Heart right ventricle (tissue), 16 donors: Measurements from ENCODE around the gene MAST2. TPM values are rescaled to one million over a fixed set of nuclear protein-coding genes. Genes with fewer than 3 reads are reported as not detected.
"Not testable (repeated sequence)": the region's sequence is repeated elsewhere in the genome, so short reads cannot be mapped to it uniquely, and the experiment has no call there.

ENCODE experiments used
- ATAC-seq, 8 donors: fragments of 200-7000 bp; cut with Tn5 transposase; one replicate each; pipeline ENCODE4 v1.9.1; 2020; ENCODE audit warnings: mild to moderate bottlenecking in 8 of 8, moderate library complexity in 8 of 8, moderate number of reproducible peaks in 1 of 8
- DNase-seq, 2 donors: peaks; one replicate each; pipeline ENCODE4 v3.0.0-alpha.2; 2020
- H3K27ac ChIP-seq, 10 donors: fragments of 200-600 bp; sonication (generic) in 2 of 10; one replicate each; pipeline versions ENCODE4 v1.5.0 to v1.8.0; 2020 to 2022; ENCODE audit warnings: mild to moderate bottlenecking in 3 of 10
- H3K27me3 ChIP-seq, 7 donors: fragments of 200-600 bp; one replicate each; pipeline ENCODE4 v1.8.0; 2021 to 2022; ENCODE audit warnings: mild to moderate bottlenecking in 2 of 7
- H3K36me3 ChIP-seq, 9 donors: fragments of 200-600 bp; sonication (generic) in 1 of 9; one replicate each; pipeline versions ENCODE4 v1.5.0 to v1.8.0; 2020 to 2022; ENCODE audit warnings: mild to moderate bottlenecking in 2 of 9
- H3K4me1 ChIP-seq, 9 donors: fragments of 200-600 bp; sonication (generic) in 1 of 9; one replicate each; pipeline versions ENCODE4 v1.5.0 to v1.8.0; 2020 to 2022; ENCODE audit warnings: mild to moderate bottlenecking in 4 of 9
- H3K4me3 ChIP-seq, 10 donors: fragments of 200-600 bp; sonication (generic) in 2 of 10; one replicate each; pipeline versions ENCODE4 v1.5.0 to v1.8.0; 2020 to 2022; ENCODE audit warnings: mild to moderate bottlenecking in 7 of 10, moderate library complexity in 2 of 10
- H3K9me3 ChIP-seq, 11 donors: fragments of 200-600 bp in 10 of 11; sonication (generic) in 2 of 11; one replicate each; pipeline versions ENCODE4 v1.5.0 to v1.8.0; 2013 to 2022; ENCODE audit warnings: mild to moderate bottlenecking in 2 of 11, control low read depth in 1 of 11, moderate library complexity in 1 of 11
- CTCF ChIP-seq, 9 donors: fragments of 200-600 bp; sonication (generic) in 2 of 9; IDR thresholded peaks; one replicate each; pipeline versions ENCODE4 v1.5.0 to v1.8.0; 2021 to 2022; ENCODE audit warnings: antibody characterized with exemption in 9 of 9, mild to moderate bottlenecking in 5 of 9, moderate library complexity in 1 of 9
- WGBS, 2 donors: extraction: QIAGEN DNeasy Blood & Tissue Kit; methylation state at CpG; one replicate each; pipeline ENCODE4 v1.1.7; 2013; ENCODE audit warnings: inconsistent platforms in 1 of 2; 5-methylcytosine and 5-hydroxymethylcytosine counted together
- intact Hi-C, 10 donors: fragments of 100-400 bp; cut with DNase I; formaldehyde crosslinking; loops; one replicate each; pipeline versions ENCODE4 v1.11.1 to v1.14.2; 2022
- polyA plus RNA-seq, 2 donors: library from polyadenylated mRNA; stranded (reverse); fragments of 200-250 nt; gene quantifications; one replicate each; pipeline ENCODE4 v1.2.3, GENCODE V29; 2013
- total RNA-seq, 10 donors: library from RNA; stranded (reverse); fragmentation: NEBNext Ultra II Directional in 3 of 10; extraction: Animal tissue kit (Norgen Biotek cat#: 25700) in 3 of 10; gene quantifications; one replicate each; pipeline versions ENCODE4 v1.2.1 to v1.2.4, GENCODE V29; 2021 to 2023
- donor health status: Arrhythmogenic right ventricular cardiomyopathy.
- donor health status: ischemic (EF 13 %, LVEDD 7.1; RV severe dilation, severe dysfunction).
- donor health status: healthy with polysubstance abuse.
- donor health status: DM: no; HTN: yes; CAD: no.
- donor health status: DM: no; HTN: no; CAD: no.
- donor health status: ischemic (EF 25% LVEDD 6.9; RV normal size, moderate dysfunction).
- donor health status: ischemic (EF 25% LVEDD 5.7; RV mildly dilated, moderate dysfunction).
- donor health status: healthy.
- donor health status: DM: yes; HTN: yes; CAD: no.
- donor health status: Ischemic cardiomyopathy.
- donor health status: ischemic (EF 35%, LVEDD 5.7; RV mildly dilated, moderate dysfunction).
- donor health status: nonischemic (EF 11% LVEDD 7.7; RV severe dilation, severe dysfunction).
- donor health status: DM: yes; HTN: yes; CAD: no.
- donor health status: PGD.
- donor health status: ischemic (EF 29% LVEDD 5.4; RV normal size, mild dysfunction).
- donor health status: nonischemic (EF 23%, LVEDD 6.1; RV moderate dilation, normal function).

MAST2 gene
- total and polyA plus RNA-seq, 12 donors = 66.4 to 129 (median 83.2) TPM

GRCh38 chr1:45864167-45865106 lies 61.0 kb downstream of the MAST2 start:
- H3K27ac ChIP-seq = no peak overlapping the region
- no peak for DNase-seq
- H3K27me3 ChIP-seq = no peaks in the 10 kb centered on the region
- no peaks in the 10 kb centered on the region for H3K9me3 ChIP-seq
- H3K36me3 ChIP-seq = no peaks in the 10 kb centered on the region
- intact Hi-C loops = no loop called here
- H3K4me1 ChIP-seq = peaks cover 0 to 30% (median 20%) of the 10 kb centered on the region in 9 donors
- 40% methylated on average over 14 of the region's 14 CpGs for WGBS, 2 donors
- TF ChIP-seq CTCF (IDR thresholded peaks at IDR 0.05) = no peak
- ATAC-seq = no peak
- peak overlapping the region in 7 of 10 donors; percentile 5 to 40 (median 30) for H3K4me3 ChIP-seq

GRCh38 chr1:45867697-45868348 lies 64.4 kb downstream of the MAST2 start:
- Histone ChIP-seq H3K4me1 (peaks cover 0 to 28% (median 22%) of the 10 kb centered on the region in 9 donors), H3K36me3 (no peaks in the 10 kb centered on the region), H3K27ac (no peak overlapping the region), H3K27me3 (no peaks in the 10 kb centered on the region), H3K4me3 (no peak overlapping the region), H3K9me3 (no peaks in the 10 kb centered on the region)
- WGBS, 2 donors = 91 to 97% methylated on average over 2 of the region's 2 CpGs
- intact Hi-C loops = no loop called here
- no peak for TF ChIP-seq CTCF (IDR thresholded peaks at IDR 0.05)
- no peak for ATAC-seq
- no peak for DNase-seq

- Histone ChIP-seq H3K9me3 (no peaks in the 10 kb centered on the region), H3K36me3 (no peaks in the 10 kb centered on the region), H3K27me3 (no peaks in the 10 kb centered on the region), H3K4me1 (peaks cover 0 to 17% (median 13%) of the 10 kb centered on the region in 9 donors), H3K27ac (no peak overlapping the region), H3K4me3 (no peak overlapping the region)
- no peak for TF ChIP-seq CTCF (IDR thresholded peaks at IDR 0.05)
- intact Hi-C loops = no loop called here
- DNase-seq (no peak), ATAC-seq (no peak)
Observed at GRCh38 chr1:45868861-45869260, 65.4 kb downstream of the MAST2 start.

GRCh38 chr1:45870500-45870899 lies 67.1 kb downstream of the MAST2 start:
- H3K9me3 ChIP-seq = no peaks in the 10 kb centered on the region
- WGBS, 2 donors = 98% methylated on average over 6 of the region's 6 CpGs
- H3K36me3 ChIP-seq = no peaks in the 10 kb centered on the region
- no peak overlapping the region for H3K4me3 ChIP-seq
- ATAC-seq (no peak), DNase-seq (no peak)
- H3K4me1 ChIP-seq = peaks cover 0 to 9% (median 0%) of the 10 kb centered on the region in 9 donors
- no peaks in the 10 kb centered on the region for H3K27me3 ChIP-seq
- intact Hi-C loops = no loop called here
- no peak for TF ChIP-seq CTCF (IDR thresholded peaks at IDR 0.05)
- no peak overlapping the region for H3K27ac ChIP-seq

GRCh38 chr1:45872173-45872801 lies 68.9 kb downstream of the MAST2 start:
- intact Hi-C loops, H3K36me3 ChIP-seq, ATAC-seq, H3K27ac ChIP-seq, H3K4me1 ChIP-seq, DNase-seq, H3K4me3 ChIP-seq, H3K27me3 ChIP-seq, H3K9me3 ChIP-seq: not testable (repeated sequence)
- 93% methylated on average over 14 of the region's 14 CpGs for WGBS, 2 donors
